ENCODE measurements around the gene MAST4.

GRCh38 chr5:67160985-67161384 is 564.8 kb downstream of the MAST4 start:
- TF ChIP-seq CTCF (IDR thresholded peaks at IDR 0.05; ENCODE audit: low read depth, low read length) (no peak), EZH2phosphoT487 (IDR thresholded peaks at IDR 0.05; ENCODE audit: low read depth) (no peak)

All from OCI-LY3 (cell line).